ENCODE measurements around the gene APLN. TPM values are rescaled to one million over a fixed set of nuclear protein-coding genes. Genes with fewer than 3 reads are reported as not detected.

Gene APLN
- total and polyA plus RNA-seq, 2 of the 13 experiments (the other 11 are each of a cell fraction or from before 2014, with no cell fraction given): 0.02 to 0.17 TPM

DNA sequence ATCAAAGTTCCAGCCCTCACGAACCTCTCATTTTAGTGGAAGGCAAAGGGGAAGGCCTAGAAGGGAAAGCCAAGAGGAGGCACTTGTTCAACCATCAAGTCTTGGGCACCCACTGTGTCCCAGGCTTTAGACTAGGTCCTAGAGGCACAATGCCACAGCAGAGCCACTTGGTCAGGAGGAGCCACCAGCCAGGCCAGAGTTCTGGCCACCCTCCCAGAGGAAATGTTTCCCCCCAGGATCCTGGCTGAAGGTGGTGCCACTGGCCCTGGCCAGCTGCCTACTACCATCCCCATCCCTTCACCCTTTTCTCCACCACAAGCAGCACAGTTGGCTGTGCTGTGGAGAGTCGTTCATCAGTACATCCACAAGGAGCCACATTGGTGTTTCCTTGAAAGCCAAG is 49.7 kb upstream of the APLN start:
- WGBS (ENCODE audit: low lambda C conversion rate): no CpG with 5 or more reads among the region's 2 CpGs
- BruUV-seq (replicated peaks): no TSS peak
- DNase-seq (ENCODE audit: low spot score): no peak
- TF ChIP-seq POGK (CRISPR knock-in tag; conservative IDR thresholded peaks at IDR 0.05): no peak
- TF ChIP-seq, protein P1, sequence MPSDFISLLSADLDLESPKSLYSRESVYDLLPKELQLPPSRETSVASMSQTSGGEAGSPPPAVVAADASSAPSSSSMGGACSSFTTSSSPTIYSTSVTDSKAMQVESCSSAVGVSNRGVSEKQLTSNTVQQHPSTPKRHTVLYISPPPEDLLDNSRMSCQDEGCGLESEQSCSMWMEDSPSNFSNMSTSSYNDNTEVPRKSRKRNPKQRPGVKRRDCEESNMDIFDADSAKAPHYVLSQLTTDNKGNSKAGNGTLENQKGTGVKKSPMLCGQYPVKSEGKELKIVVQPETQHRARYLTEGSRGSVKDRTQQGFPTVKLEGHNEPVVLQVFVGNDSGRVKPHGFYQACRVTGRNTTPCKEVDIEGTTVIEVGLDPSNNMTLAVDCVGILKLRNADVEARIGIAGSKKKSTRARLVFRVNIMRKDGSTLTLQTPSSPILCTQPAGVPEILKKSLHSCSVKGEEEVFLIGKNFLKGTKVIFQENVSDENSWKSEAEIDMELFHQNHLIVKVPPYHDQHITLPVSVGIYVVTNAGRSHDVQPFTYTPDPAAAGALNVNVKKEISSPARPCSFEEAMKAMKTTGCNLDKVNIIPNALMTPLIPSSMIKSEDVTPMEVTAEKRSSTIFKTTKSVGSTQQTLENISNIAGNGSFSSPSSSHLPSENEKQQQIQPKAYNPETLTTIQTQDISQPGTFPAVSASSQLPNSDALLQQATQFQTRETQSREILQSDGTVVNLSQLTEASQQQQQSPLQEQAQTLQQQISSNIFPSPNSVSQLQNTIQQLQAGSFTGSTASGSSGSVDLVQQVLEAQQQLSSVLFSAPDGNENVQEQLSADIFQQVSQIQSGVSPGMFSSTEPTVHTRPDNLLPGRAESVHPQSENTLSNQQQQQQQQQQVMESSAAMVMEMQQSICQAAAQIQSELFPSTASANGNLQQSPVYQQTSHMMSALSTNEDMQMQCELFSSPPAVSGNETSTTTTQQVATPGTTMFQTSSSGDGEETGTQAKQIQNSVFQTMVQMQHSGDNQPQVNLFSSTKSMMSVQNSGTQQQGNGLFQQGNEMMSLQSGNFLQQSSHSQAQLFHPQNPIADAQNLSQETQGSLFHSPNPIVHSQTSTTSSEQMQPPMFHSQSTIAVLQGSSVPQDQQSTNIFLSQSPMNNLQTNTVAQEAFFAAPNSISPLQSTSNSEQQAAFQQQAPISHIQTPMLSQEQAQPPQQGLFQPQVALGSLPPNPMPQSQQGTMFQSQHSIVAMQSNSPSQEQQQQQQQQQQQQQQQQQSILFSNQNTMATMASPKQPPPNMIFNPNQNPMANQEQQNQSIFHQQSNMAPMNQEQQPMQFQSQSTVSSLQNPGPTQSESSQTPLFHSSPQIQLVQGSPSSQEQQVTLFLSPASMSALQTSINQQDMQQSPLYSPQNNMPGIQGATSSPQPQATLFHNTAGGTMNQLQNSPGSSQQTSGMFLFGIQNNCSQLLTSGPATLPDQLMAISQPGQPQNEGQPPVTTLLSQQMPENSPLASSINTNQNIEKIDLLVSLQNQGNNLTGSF (CRISPR knock-in tag; IDR thresholded peaks at IDR 0.05): no peak
- TF ChIP-seq NFKBIZ (CRISPR knock-in tag; IDR thresholded peaks at IDR 0.05): no peak
- TF ChIP-seq SSRP1 (CRISPR knock-in tag; IDR thresholded peaks at IDR 0.05): no peak
- TF ChIP-seq, protein P2, sequence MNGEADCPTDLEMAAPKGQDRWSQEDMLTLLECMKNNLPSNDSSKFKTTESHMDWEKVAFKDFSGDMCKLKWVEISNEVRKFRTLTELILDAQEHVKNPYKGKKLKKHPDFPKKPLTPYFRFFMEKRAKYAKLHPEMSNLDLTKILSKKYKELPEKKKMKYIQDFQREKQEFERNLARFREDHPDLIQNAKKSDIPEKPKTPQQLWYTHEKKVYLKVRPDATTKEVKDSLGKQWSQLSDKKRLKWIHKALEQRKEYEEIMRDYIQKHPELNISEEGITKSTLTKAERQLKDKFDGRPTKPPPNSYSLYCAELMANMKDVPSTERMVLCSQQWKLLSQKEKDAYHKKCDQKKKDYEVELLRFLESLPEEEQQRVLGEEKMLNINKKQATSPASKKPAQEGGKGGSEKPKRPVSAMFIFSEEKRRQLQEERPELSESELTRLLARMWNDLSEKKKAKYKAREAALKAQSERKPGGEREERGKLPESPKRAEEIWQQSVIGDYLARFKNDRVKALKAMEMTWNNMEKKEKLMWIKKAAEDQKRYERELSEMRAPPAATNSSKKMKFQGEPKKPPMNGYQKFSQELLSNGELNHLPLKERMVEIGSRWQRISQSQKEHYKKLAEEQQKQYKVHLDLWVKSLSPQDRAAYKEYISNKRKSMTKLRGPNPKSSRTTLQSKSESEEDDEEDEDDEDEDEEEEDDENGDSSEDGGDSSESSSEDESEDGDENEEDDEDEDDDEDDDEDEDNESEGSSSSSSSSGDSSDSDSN (CRISPR knock-in tag; IDR thresholded peaks at IDR 0.05): no peak
- TF ChIP-seq, protein P3, sequence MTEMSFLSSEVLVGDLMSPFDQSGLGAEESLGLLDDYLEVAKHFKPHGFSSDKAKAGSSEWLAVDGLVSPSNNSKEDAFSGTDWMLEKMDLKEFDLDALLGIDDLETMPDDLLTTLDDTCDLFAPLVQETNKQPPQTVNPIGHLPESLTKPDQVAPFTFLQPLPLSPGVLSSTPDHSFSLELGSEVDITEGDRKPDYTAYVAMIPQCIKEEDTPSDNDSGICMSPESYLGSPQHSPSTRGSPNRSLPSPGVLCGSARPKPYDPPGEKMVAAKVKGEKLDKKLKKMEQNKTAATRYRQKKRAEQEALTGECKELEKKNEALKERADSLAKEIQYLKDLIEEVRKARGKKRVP (CRISPR knock-in tag; IDR thresholded peaks at IDR 0.05): no peak
- no peak for TF ChIP-seq NCOR1 (IDR thresholded peaks at IDR 0.05; ENCODE audit: borderline replicate concordance, low read length)
- TF ChIP-seq YEATS4 (CRISPR knock-in tag; IDR thresholded peaks at IDR 0.05; ENCODE audit: borderline replicate concordance): no peak
- TF ChIP-seq, protein P4, sequence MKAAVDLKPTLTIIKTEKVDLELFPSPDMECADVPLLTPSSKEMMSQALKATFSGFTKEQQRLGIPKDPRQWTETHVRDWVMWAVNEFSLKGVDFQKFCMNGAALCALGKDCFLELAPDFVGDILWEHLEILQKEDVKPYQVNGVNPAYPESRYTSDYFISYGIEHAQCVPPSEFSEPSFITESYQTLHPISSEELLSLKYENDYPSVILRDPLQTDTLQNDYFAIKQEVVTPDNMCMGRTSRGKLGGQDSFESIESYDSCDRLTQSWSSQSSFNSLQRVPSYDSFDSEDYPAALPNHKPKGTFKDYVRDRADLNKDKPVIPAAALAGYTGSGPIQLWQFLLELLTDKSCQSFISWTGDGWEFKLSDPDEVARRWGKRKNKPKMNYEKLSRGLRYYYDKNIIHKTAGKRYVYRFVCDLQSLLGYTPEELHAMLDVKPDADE (CRISPR knock-in tag; IDR thresholded peaks at IDR 0.05): no peak
- TF ChIP-seq, protein P5, sequence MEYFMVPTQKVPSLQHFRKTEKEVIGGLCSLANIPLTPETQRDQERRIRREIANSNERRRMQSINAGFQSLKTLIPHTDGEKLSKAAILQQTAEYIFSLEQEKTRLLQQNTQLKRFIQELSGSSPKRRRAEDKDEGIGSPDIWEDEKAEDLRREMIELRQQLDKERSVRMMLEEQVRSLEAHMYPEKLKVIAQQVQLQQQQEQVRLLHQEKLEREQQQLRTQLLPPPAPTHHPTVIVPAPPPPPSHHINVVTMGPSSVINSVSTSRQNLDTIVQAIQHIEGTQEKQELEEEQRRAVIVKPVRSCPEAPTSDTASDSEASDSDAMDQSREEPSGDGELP (IDR thresholded peaks at IDR 0.05; ENCODE audit: borderline replicate concordance, low read depth): no peak
- TF ChIP-seq AGO1 (IDR thresholded peaks at IDR 0.05; ENCODE audit: low read depth, low read length, poor library complexity, severe bottlenecking): no peak
- TF ChIP-seq MIER2 (CRISPR knock-in tag; IDR thresholded peaks at IDR 0.05): no peak

More for the DNA sequence above, 49.7 kb upstream of the APLN start:
- in situ Hi-C loops (cut with HindIII; ENCODE audit: extremely low pct_ligation_motif_present, low pct_unique_long_range_greater_than_20kb) (no loop called here), intact Hi-C loops (cut with micrococcal nuclease; ENCODE audit: unreplicated experiment) (no loop called here)
- Histone ChIP-seq H3K27ac (ENCODE audit: extremely low read length, insufficient read depth, low read length) (no peak overlapping the region), H3K4me2 (ENCODE audit: low read depth, low read length) (no peak overlapping the region), H3K36me3 (replicated peaks in 1 of 2; ENCODE audit: control insufficient read depth in 1 of 2, insufficient read depth in 2 of 2, low read length in 2 of 2) (no peaks in the 10 kb centered on the region), H3K79me2 (ENCODE audit: insufficient read depth, low read length) (no peaks in the 10 kb centered on the region), H3K27me3 (ENCODE audit: control insufficient read depth in 1 of 2, insufficient read depth in 2 of 2, low read length in 2 of 2) (no peaks in the 10 kb centered on the region), H3K4me1 (ENCODE audit: insufficient read depth, low read length) (peaks cover 5% of the 10 kb centered on the region; the same call in 1 of the 2 replicates), H3K9ac (ENCODE audit: insufficient read depth, low read depth, low read length) (no peak overlapping the region), H2AFZ (ENCODE audit: low read length) (no peak overlapping the region), H4K20me1 (ENCODE audit: insufficient read depth, low read length) (no peaks in the 10 kb centered on the region), H3K9me3 (ENCODE audit: low read length) (no peaks in the 10 kb centered on the region), H3K4me3 (replicated peaks in 1 of 3; ENCODE audit: insufficient read depth in 1 of 3, low read depth in 2 of 3, low read length in 3 of 3) (no peak overlapping the region)
- ATAC-seq (no peak), FAIRE-seq (no peak)
- CTCF ChIA-PET (ENCODE audit: low intra/inter-chr PET ratio, low total read pairs): no interaction called here
- POLR2A ChIA-PET: no interaction called here
